Prostate gland (tissue), 2 donors: Measurements from ENCODE around the gene CACNA1F. TPM values are rescaled to one million over a fixed set of nuclear protein-coding genes. Genes with fewer than 3 reads are reported as not detected.

Experiments used
- DNase-seq: peaks from one replicate; pipeline ENCODE4 v3.0.0-alpha.2; 2019; ENCODE audit warnings: low spot score
- H3K27ac ChIP-seq, 2 donors: fragments of 200-600 bp; sonication (generic); 2 replicates each; pipeline ENCODE4 v1.5.1; 2017 to 2019
- H3K27me3 ChIP-seq: fragments of 200-600 bp; sonication (generic); replicated peaks from 2 replicates; pipeline ENCODE4 v1.5.1; 2019; ENCODE audit not compliant: insufficient read depth
- H3K36me3 ChIP-seq, 2 donors: fragments of 200-600 bp; sonication (generic); 1 replicate in 1 of 2; 2 replicates in 1 of 2; pipeline versions ENCODE4 v1.5.1 to v1.8.1; 2017 to 2019
- H3K4me1 ChIP-seq: fragments of 200-600 bp; sonication (generic); replicated peaks from 2 replicates; pipeline ENCODE4 v1.5.1; 2019
- H3K4me3 ChIP-seq, 2 donors: fragments of 200-600 bp; sonication (generic); 2 replicates each; pipeline ENCODE4 v1.5.1; 2017 to 2019
- H3K9me3 ChIP-seq: fragments of 200-600 bp; sonication (generic); 2 replicates; pipeline ENCODE4 v1.5.1; 2017
- CTCF ChIP-seq, 4 experiments: fragments of 200-600 bp in 2 of 4; fragments of 450-650 bp in 2 of 4; sonication (generic) in 2 of 4; IDR thresholded peaks; 1 replicate in 3 of 4; 2 replicates in 1 of 4; pipeline ENCODE4 v1.5.1; 2016 to 2019; ENCODE audit warnings: antibody characterized with exemption in 4 of 4, mild to moderate bottlenecking in 2 of 4, moderate library complexity in 2 of 4
- POLR2A ChIP-seq: fragments of 450-650 bp; IDR thresholded peaks from one replicate; pipeline ENCODE4 v1.6.1; 2016; ENCODE audit warnings: antibody characterized with exemption, mild to moderate bottlenecking
- POLR2AphosphoS5 ChIP-seq: sonication (generic); formaldehyde crosslinking; IDR thresholded peaks from one replicate; pipeline ENCODE4 v1.6.1; 2017; ENCODE audit warnings: antibody characterized with exemption
- WGBS: methylation state at CpG from one replicate; pipeline ENCODE4 v1.1.5; 2018; 5-methylcytosine and 5-hydroxymethylcytosine counted together
- intact Hi-C: fragments of 100-400 bp; cut with DNase I; formaldehyde crosslinking; loops from one replicate; pipeline ENCODE4 v1.14.2; 2022
- total RNA-seq, 2 donors: library from RNA; depleted of rRNA; stranded (reverse); fragments of >200 nt; gene quantifications; one replicate each; pipeline ENCODE4 v1.1.0, GENCODE V29; 2016

Gene CACNA1F
- total RNA-seq, 2 donors from 2014 or later: 0.17 TPM; not detected in 1

GRCh38 chrX:49208399-49208798 lies 24.7 kb downstream of the CACNA1F start:
- Histone ChIP-seq H3K36me3 (no peaks in the 10 kb centered on the region), H3K27me3 (no peaks in the 10 kb centered on the region), H3K27ac (no peak overlapping the region), H3K9me3 (no peaks in the 10 kb centered on the region), H3K4me3 (no peak overlapping the region), H3K4me1 (no peaks in the 10 kb centered on the region)
- 89% methylated on average over 5 of the region's 5 CpGs for WGBS
- DNase-seq: no peak
- TF ChIP-seq POLR2AphosphoS5 (no peak), CTCF (IDR thresholded peaks at IDR 0.05) (no peak), POLR2A (no peak)
- intact Hi-C loops: no loop called here

- H3K27ac ChIP-seq: no peak overlapping the region
- intact Hi-C loops: no loop called here
- no peaks in the 10 kb centered on the region for H3K4me1 ChIP-seq
- H3K27me3 ChIP-seq: no peaks in the 10 kb centered on the region
- TF ChIP-seq POLR2A (no peak), POLR2AphosphoS5 (no peak), CTCF (IDR thresholded peaks at IDR 0.05) (no peak)
- no peaks in the 10 kb centered on the region for H3K36me3 ChIP-seq
- no peak for DNase-seq
- no peak overlapping the region for H3K4me3 ChIP-seq
- 71% methylated on average over 2 of the region's 8 CpGs for WGBS
- no peaks in the 10 kb centered on the region for H3K9me3 ChIP-seq
Observed at GRCh38 chrX:49206543-49206942, 26.6 kb downstream of the CACNA1F start.

GRCh38 chrX:49205443-49205842 lies 27.7 kb downstream of the CACNA1F start:
- TF ChIP-seq POLR2A: no peak
- no peak for TF ChIP-seq POLR2AphosphoS5
- no peak for TF ChIP-seq CTCF (IDR thresholded peaks at IDR 0.05)
- no peak overlapping the region for H3K27ac ChIP-seq
- H3K4me1 ChIP-seq: no peaks in the 10 kb centered on the region
- no peaks in the 10 kb centered on the region for H3K36me3 ChIP-seq
- no peak overlapping the region for H3K4me3 ChIP-seq
- no peaks in the 10 kb centered on the region for H3K9me3 ChIP-seq
- intact Hi-C loops: no loop called here
- 83% methylated on average over 10 of the region's 13 CpGs for WGBS
- no peak for DNase-seq
- no peaks in the 10 kb centered on the region for H3K27me3 ChIP-seq

- Histone ChIP-seq H3K27me3 (no peaks in the 10 kb centered on the region), H3K4me1 (no peaks in the 10 kb centered on the region), H3K9me3 (no peaks in the 10 kb centered on the region), H3K4me3 (no peak overlapping the region), H3K36me3 (no peaks in the 10 kb centered on the region), H3K27ac (no peak overlapping the region)
- intact Hi-C loops: no loop called here
- no peak for TF ChIP-seq POLR2AphosphoS5
- TF ChIP-seq POLR2A: no peak
- no peak for TF ChIP-seq CTCF (IDR thresholded peaks at IDR 0.05)
- 61% methylated on average over 4 of the region's 4 CpGs for WGBS
- no peak for DNase-seq
Observed at GRCh38 chrX:49204709-49205108, 28.4 kb downstream of the CACNA1F start.

GRCh38 chrX:49204017-49204416 lies 29.1 kb downstream of the CACNA1F start:
- Histone ChIP-seq H3K4me1 (no peaks in the 10 kb centered on the region), H3K27me3 (no peaks in the 10 kb centered on the region), H3K4me3 (no peak overlapping the region), H3K36me3 (no peaks in the 10 kb centered on the region), H3K9me3 (no peaks in the 10 kb centered on the region), H3K27ac (no peak overlapping the region)
- intact Hi-C loops: no loop called here
- TF ChIP-seq CTCF (IDR thresholded peaks at IDR 0.05): no peak
- TF ChIP-seq POLR2A: no peak
- no peak for TF ChIP-seq POLR2AphosphoS5
- WGBS: 90% methylated on average over 6 of the region's 6 CpGs
- no peak for DNase-seq
